Activated effector memory CD4-positive, alpha-beta T cell treated with anti-CD3 and anti-CD28 coated beads, Interleukin-2, amount 50 U/mL, for 16 hours (primary cell): Measurements from ENCODE around the gene LIN7B.

Experiments used
- DNase-seq: peaks from one replicate; pipeline ENCODE4 v3.0.0-alpha.2; 2020

Gene LIN7B

DNA sequence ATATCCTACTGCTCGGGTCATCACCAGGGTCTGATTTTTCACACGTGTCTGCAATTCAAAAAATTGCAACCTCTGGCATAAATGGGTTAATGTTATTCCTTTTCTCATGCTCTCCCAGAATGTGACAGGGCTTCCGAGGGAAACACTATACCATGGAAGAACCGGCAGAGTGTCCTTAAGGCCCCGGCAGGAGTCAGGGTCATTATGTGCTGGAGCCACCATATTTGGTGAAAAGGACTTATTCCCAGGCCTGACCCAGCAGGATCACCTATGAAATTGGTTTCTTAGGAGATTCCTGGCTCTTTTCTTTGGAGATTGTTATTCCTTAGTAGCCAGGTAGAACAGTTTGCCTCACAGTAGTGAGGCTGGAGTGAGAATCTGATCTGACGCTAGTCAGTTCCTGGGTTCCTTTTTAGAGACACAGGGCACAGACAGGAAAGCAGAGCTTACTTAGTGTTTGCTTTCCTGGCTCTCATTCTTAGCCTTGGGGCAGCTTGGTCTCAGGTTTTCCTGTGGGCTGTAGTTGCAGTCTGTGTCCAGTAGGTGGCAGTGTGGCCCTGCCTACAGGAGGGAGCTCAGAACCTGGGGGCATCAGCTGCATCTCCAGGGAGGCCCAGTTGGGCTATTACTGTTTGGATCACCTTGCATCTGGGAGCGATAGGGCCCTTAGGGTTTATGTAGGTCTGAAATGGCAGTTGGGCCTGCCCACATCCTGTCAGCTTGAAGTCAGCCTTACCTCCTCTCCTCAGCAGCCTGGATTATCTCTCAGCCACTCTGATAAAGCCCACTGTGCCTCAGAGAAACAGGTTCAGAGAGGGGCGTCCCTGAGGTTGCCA is 16.5 kb upstream of the LIN7B start:
- DNase-seq, result peak; percentile 90

GRCh38 chr19:49098795-49099194 is 15.4 kb upstream of the LIN7B start:
- no peak for DNase-seq

- no peak for DNase-seq
Observed at GRCh38 chr19:49101160-49101559, 13.0 kb upstream of the LIN7B start.

DNA sequence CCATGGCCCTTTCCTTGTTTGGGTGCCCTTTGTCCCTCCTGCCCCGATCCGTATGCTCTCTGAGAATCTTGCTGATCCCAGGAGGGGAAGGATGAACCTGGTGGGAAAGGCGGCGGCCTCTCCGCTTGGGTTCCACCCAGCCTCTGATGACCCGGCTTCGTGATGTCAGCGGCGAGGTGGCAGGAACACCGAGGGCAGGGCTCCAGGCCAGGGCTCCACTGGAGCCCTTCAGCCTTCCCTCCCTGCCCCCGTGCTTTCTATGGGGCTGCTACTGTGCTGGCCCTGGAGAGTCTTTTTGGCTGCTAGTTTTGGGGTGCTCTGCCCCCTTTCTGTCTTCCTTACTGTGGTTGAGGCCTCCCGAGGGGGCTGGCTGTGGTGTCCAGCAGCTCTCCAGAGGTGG is 11.9 kb upstream of the LIN7B start:
- DNase-seq, result no peak

DNA sequence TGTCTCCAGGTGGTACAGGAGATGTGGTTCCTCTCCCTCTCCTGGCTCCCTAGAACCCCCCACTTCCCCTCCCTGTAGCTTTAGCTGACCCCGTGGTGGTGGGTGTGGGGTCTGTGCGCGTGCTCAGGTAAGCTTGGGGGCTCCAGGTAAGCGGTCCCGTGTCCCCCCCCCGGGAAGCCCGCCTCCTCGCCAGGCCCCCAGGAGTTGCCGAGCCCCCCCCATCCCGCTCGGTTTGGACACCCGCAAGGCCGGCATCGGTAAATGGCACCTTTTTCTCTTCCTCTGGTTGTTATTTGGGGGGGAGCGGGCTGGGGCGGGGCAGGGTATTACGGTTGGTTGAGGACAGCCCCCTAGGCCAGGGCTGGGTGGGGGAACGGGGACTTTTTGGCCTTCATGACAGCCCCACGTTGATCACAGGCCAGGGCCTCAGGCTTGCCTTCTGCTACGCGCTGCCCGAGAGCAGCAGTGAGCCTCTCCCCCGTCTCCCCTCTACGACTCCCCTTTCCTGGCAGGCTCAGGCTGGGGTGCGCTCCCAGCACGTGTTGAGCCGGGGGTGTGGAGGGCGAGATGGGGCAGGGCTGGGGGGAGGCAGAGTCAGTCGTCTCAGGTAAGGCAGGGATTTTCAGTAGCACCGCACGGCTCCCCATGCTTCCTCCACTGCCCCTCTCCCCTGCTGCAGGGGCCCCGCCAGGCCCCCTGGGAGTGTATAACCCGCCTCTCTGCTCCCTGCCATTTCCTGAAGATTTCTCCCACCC is 10.7 kb upstream of the LIN7B start:
- no peak for DNase-seq

DNA sequence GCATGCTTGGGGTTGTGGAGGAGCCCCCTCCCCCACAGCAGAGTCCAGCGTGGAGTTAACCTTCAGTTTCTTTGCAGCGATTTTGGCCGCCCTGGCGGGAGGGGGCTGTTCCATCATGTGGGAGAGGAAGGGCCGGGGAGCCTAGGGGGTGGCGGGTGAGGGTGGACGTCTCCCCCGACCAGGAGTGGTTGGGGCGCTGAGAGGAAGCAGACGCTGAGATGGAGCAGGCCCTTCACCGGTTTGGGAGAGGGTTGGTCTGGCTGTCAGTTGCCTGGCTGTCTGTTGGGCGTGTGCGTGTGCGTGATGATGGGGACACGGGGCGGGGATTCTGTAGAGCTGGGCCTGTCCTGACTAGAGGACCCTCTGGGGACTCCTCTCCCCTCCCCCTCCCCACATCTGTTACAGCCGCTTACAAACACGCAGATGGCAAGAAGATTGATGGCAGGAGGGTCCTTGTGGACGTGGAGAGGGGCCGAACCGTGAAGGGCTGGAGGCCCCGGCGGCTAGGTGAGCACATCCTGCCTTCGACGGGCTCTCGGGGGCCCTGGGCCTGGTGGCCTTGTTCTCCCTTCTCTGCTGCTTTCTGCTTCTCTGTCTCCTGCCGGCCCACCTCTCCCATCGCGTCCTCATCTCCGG is 9.8 kb upstream of the LIN7B start:
- no peak for DNase-seq

DNA sequence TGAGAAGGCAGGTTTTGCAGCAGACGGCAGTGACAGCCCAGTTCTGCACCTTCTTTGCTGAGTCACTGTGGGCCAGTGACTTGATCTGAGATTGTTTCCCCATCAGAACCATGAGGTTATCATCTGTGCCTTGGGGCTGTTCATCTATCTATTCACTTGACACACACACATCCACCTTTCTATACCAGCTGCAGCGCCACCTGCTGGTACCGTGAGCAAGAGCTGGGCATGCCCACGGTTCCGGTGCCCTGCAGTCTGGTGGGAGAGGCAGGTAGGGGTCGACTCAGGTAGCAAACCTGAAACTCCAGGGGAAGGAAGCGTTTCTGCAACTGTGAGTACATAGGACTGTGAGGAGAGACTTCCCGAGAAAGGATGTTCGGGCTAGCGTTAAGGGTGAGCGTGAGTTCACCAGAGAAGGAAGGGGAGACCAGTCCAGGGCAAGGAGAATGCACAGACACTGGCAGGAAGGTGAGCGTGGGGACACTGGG is 7.5 kb upstream of the LIN7B start:
- peak; percentile 89 for DNase-seq

- no peak for DNase-seq
Observed at GRCh38 chr19:49107625-49108459, 6.3 kb upstream of the LIN7B start.

DNA sequence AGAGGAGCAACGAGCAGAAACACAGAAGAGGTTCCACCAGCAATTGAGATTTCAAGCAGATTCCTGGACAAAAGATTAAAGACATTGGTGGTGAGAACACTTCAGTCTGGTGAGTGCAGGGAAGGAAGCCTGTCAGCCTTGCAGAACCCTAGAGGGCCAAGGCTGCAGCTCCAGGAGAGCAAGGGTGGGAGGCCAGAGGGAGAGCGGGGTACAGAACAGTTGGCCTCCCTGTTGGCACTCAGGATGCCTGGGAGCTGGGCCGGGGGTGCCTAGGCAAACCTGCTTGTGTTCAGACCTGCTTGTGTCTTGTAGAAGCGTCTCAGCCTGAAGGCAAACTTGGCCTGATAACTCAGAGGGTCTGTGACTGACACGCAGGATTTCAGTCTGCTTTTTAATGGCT is 5.1 kb upstream of the LIN7B start:
- DNase-seq, result no peak

DNA sequence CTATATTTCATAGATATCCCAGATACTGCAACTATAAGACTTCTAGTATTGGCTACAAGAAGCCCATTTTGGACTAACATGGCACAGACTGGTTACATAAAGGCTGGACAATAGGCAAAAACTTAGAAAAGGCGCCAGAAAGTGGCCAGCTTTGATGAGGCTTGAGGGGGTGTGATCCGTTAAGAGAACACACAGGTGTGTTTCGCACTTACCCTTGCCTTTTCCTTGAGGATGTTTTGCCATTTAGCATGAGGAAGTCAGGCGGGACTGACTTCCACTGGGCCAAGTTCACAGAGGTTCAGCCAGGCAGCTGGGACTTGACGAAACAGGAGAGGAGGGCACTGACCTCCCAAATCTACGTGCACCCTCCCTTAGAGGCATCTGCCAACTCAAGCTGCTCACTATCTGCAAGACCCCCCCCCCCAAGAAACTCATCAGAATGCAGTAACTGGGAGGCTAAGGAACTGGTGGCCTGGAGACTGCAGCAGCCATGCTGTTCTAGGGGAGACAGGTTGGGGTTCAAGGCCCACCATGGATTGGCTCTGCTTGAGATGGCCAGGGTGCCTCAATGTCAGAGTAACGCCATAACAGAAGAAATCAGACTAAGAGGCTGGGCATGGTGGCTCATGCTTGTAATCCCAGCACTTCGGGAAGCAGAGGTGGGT is 4.5 kb upstream of the LIN7B start:
- no peak for DNase-seq

GRCh38 chr19:49110567-49110966 is 3.6 kb upstream of the LIN7B start:
- DNase-seq, result no peak

DNA sequence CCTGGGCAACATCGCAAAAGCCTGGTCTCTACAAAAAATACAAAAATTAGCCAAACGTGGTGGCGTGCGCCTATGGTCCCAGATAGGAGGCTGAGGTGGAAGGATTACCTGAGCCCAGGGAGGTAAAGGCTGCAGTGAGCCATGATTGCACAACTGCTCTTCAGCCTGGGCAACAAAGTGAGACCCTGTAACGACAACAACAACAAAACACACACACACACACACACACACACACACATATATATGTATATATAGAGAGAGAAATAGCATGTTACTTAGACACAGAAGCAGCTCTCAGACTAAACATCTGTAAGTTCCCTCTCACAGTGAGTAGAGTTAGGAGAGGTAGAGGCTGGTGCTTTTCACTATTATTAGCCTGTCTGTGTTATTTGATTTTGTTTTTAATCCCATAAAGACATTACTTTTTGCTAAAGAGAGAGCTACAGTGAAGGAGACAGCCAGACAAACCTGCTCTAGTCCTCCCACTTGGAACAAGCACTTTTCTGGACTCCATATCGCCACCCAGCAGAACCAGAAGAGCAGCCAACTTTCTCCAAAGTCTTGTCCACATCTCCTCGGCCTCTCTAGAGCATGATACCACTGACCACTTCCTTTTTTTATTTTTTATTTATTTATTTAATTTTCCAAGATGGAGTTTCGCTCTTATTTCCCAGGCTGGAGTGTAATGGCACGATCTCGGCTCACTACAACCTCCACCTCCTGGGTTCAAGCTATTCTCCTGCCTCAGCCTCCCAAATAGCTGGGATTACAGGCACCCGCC is 2.8 kb upstream of the LIN7B start:
- no peak for DNase-seq

DNA sequence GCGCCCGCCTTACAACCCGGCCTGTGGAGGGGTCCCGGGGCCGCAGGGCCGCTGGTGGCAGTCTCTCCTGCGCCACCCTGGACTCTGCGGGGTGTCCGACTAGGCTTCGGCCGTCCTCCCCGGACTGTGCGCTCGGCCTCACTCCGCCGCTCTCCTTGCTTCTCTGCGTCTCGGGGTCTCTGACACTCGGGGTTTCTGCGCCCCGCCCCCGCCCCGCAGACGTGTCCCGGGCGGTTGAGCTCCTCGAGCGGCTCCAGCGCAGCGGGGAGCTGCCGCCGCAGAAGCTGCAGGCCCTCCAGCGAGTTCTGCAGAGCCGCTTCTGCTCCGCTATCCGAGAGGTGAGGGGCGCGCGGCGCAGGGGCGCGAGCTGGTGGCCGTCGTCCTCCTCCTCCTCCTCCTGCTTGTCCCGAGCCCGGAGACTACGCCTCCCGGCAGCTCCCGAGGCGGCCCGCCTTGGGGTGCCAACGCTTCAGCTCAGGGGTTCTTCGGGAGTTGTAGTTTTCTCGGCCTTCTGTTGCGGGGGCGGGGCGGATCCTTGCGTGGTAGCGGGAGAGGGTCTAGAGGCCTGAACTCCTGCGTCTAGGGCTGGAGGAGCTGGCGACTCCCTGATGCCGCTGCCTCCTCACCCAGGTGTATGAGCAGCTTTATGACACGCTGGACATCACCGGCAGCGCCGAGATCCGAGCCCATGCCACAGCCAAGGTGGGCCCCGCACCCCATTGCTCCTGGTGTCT is 627 bp downstream of the LIN7B start:
- DNase-seq, result peak; percentile 80

DNA sequence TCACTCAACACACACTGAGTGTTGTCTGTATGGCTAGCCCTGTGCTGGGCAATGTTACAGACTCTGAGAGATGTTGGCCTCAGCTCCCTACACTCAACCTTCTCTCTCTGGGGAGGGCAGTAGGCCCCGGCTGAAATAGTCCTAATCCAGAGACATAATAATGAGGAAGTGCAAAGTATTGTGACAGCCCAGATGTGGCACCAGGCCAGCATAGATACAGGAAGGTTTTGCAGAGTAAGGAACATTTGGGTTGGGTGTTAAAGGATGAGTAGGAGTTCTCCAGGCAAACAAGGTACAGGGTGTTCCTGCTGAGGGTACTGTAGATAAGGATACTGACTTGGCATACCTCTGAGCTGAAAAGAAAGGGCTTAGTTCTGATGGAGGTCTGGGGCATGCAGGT is 2.4 kb downstream of the LIN7B start:
- DNase-seq, result no peak

GRCh38 chr19:49117677-49118564 is 3.8 kb downstream of the LIN7B start:
- DNase-seq, result no peak

- DNase-seq, result peak; percentile 98
Observed at GRCh38 chr19:49118565-49119410, 4.6 kb downstream of the LIN7B start, which contains the start of gene C19orf73. C19orf73 (minus strand) TSS chr19:49119143; CDS start chr19:49119022, 121 bp downstream.

- peak; percentile 72 for DNase-seq
Observed at GRCh38 chr19:49119411-49120324, 5.5 kb downstream of the LIN7B start, which contains the start of gene PPFIA3. PPFIA3 (plus strand) TSS chr19:49119544; CDS start chr19:49127874, 8,330 bp downstream.
